ENCODE results near the gene IRX4.

- TF ChIP-seq CTCF (IDR thresholded peaks at IDR 0.05 in 8 of 11, conservative IDR thresholded peaks at IDR 0.05 in 3 of 11) (no peak), POLR2AphosphoS5 (IDR thresholded peaks at IDR 0.05) (no peak)
Observed at GRCh38 chr5:1836176-1836890, 46.4 kb downstream of the IRX4 start.

Measured in spleen (tissue), 7 donors.